ENCODE results near the gene MAPK8. TPM values are rescaled to one million over a fixed set of nuclear protein-coding genes. Genes with fewer than 3 reads are reported as not detected.

The MAPK8 gene
- total RNA-seq, 1 donor from 2014 or later, result 46.9 TPM

DNA sequence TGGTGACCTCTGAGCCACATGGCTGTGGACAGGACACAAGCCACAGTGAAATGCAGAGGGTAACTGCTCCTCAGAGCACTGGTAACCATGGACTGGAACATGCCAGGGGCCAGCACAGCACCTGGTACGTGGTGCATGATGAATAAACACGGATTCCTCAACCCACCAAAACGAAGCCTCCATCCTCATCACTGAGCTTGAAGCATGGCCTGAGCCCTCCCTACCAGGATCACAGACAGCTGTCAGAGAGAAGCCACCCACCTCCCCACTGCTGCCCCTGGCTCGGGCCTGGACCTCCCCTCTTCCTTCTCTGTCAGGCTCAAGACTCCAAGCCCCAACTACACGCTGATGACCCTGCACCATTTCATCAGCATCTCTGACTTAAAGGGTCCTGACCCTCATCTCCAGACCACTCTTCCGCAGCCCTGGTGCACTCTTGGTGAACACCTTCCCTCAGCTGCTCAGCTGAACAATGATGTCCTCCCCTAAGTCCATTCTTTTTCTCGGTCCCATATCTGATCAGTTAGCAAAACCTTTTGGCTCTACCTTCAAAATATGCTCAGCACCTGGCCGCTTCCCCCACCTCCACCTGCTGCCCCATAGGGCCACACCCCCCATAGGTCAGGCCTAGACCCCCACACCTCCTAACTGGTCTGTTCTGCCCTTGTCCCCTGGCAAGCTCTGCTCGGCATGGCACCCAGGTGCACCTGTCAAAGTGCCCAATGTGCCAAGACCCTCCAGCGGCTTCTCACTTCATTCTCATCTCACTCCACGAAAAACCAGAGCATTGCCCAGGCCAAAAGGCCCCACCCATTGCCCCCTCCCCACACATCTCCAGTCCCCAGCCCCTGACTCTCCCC is 141.1 kb downstream of the MAPK8 start:
- DNase-seq (ENCODE audit: low read depth, low spot score), result no peak

DNA sequence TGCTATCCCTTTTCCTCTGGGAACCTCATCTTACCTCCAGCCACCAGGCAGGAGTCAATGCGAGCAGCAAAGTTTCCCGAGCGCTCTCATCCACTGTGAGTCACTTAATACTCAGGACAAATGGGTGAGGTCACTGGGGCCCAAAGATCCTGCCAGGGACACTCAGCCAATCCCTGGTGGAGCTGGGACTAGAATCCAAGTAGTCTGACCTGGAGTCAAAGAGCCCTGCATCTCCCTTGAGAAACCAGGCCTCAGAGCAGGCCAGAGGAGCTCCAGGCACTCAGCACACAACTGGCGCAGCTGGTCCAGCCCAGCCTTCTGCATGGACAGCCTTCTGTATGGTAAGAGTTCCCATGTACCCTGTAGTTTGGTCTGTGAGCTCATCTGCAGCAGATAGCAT is 142.3 kb downstream of the MAPK8 start:
- DNase-seq (ENCODE audit: low read depth, low spot score), result no peak

DNA sequence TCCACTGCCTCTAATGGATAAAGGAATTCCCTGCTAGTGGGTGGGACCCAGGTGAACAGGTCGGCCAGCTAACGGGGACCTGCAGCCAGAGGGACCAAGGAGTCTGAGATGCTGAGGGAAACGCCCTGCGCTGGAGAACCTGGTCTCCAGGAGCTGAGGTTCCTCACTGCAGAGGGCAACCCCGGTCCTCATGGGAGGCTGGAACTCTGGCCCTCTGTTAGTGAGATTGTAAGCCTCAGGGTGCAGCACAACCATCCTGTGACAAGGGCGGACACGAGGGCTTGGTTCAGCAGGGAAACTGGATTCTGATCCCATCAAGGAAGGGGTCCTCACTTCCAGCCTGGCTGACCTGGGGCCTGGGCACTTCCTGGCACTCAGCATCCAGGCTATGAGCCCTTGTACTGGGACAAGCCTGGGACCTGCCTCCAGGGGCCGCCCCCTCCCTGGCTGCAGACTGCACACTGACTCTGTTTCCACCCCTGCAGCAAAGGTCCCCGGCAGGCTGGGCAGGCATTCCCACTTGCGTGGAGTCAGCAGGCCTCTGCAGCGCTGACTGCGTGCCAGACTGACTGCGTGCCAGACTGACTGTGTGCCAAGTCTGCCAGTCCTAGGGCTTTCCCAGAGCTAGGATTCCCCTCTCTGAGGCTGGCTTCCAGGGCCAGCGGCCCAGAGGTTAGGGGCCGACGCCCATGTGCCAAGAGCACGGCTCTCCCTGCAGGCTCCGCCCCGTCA is 143.2 kb downstream of the MAPK8 start:
- no peak for DNase-seq (ENCODE audit: low read depth, low spot score)

DNA sequence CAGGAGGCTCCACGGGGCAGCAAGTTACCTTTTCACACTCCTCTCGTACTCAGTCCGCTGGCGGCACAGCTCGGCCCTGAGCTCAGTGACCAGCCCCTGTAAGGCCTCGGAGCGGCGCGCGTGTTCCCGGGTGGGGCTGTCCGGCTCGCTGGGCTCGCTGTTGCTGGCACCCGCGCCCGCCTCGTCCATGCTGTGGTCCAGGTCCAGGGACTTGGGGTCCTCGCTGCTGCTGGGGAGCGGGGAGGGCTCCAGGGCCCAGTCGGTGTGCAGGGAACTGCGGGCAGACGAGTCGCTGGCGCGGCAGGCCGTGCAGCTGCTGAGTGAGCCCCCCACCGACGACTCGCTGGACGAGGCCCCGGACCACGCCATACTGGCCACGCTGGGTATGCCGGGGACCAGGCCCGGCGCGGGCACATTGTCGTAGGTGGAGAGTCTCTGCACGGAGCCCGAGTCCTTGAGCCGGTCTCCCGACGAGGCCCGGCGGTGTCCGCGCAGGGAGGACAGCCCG is 143.8 kb downstream of the MAPK8 start:
- no peak for DNase-seq (ENCODE audit: low read depth, low spot score)

DNA sequence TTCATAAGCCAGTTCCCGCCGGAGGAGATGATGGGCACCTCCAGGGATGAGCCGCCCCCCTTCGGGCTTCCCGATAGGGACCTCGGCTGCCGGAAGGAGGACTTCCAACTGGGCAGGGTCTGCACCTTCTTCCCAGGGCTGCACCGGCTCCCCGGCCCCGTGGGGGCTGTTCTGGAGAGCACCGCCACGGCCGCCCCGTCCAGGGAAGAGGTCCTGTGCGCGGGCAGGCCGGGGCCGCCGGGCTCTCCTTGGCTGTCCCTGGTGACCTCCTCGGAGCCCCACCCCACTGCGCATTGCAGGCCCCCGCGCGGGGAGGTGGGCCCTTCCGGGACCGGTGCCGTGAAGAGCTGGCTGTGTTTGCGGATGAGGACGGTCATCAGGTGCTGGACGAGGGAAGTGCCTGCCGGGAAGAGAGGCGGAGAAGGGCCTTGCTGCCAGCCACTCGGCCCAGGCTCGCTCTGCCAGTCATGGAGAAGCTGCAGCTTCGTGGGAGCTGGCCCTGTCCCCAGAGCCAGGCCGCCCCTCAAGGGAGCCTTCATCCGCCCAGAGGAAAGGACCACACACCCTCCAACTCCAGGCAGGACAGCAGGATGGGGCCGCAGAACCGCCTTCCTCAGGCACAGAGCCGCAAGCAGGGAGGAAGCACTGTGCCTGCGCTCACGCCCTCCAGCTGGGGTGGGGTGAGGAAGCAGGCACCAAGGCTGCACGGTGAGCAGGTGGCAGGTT is 144.4 kb downstream of the MAPK8 start:
- DNase-seq (ENCODE audit: low read depth, low spot score), result no peak

DNA sequence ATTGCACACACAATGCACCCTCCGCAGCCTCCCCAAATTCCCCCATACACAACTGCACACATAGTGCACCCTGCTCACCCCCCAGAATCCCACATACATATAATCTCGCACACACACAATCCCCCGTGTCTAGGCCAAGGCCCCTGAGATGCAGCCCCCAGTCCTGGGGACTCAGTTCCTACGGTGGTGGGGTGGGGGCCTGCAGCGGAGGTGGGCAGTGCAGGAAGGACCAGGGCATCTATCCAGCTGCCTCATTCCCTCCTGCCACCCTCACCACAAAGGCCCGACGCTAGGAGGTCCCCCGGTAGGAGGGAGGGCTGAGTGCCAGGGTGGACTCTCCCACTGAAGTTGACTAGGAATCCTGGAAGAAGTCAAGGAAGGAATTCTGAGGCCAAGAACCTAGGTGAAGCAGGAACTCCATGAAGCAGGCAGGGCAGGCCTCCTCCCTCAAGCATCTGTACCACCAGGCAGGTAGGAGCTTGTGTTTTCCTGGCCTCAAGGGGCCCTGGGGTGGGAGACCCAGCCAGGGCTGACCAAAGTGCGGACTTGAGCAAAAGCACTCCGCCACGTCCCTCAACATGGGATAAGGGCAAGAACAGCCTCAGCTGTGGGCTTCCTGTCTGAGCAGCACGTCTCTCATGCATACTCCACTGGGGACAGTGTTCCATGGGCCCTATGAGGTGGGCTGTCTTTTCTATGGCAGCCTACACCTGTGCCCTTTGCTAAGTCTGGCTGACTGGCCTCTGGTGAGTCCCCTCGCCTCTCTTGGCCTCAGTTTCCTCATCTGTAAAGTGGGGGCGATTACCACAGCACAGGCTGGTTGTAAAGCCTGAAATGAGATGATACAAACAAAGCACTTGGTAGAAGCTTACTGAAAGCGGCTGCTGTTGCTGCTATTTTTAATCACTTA is 145.7 kb downstream of the MAPK8 start:
- no peak for DNase-seq (ENCODE audit: low read depth, low spot score)

DNA sequence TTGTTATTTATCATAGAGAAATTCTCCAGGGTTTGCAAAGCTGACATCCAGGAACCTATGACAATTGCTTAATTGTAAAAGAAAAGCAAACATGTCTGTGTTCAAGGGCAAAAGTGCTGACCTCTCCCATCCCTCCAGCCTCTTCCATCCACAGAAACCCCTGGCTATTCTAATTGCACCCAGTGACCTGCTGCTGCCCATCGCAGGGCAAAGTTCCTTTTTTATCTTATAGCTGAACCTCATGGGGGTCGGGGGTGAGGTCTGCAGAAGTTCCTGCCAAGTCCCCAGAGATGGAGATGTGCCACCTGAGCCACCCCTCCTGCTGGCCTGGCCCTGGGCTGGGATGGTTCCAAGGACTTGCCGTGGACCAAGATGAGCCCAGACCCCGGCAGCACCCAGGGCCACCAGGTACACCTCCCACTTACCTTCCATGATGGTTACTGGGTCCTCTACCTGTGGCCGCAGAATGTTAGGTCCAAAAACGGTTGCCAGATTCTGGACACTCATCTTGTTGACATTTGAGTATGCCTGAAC is 146.5 kb downstream of the MAPK8 start:
- no peak for DNase-seq (ENCODE audit: low read depth, low spot score)

DNA sequence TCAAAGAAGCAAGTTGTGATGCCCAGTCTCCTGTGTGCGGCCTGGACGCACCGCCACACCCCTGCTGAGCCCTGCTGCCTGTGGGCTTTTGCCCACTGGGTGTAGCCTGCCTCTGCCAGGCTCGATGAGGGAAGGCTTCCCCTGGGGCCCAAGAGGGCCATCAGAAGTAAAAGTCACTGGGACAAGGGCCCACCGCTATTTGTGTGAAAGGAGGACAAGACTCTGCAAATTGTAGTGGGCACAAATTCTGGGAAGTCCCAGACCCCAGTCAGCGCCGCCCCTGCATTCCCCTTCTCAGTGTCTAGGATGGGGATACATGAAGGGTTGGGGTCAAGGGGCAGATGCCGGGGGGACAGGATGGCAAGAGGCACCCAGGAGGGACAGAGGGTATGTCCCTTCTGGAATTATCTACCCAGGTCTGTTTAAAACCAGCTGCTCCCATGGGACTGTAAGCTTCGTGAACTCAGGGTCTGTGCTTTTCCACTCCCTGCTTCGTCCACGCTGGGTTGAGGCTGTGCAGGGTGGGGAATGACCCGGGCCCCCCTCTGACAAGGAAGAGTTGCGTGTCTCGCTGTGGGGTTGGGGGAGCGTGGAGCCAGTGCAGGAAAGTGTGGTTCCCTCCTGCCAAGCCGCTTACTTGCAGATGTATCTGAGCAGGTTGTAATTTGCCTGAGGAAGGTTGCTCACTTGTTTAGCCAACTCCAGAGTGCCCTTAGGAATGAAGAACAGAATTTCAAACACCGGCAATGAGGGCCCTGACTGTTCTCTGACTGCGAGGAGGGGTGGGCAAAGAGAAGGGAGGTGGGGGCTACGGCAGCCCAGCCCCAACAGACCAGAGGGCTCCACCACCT is 147.2 kb downstream of the MAPK8 start:
- DNase-seq (ENCODE audit: low read depth, low spot score), result no peak

DNA sequence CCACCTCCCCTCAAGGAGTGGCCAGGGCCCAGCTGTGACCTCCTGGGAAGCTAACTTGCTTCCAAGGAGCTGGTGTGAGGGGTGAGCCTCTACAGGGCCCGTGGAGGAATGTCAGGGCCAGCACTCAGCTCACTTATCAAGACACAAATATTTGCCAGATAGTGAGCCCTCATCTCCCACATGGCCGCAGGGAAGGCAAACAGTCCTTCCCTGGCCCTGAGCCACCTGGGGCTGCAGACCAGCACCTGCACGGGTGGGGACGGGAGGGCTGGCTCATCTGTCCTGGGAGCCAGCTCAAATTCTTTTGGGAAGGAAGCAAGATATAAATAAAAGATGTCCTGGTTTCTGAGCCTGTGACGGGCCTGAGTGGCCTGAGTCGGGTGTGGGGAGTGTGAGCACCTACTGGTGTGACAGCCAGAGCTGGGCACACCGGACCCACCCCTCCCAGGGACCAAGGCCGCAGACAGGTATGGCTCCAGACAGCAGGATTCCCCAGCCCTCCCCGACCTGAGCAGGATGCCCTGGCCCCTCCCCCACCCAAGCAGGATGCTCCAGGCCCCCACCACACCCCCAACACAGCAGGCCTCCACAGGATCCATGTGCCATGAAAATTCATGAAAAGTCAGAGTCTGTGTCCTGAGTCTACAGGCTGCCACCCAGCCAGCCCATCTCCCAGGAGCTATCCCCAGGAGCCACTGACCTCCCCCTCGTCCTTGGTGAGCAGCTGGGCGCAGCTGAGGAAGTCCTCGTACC is 148.0 kb downstream of the MAPK8 start:
- DNase-seq (ENCODE audit: low read depth, low spot score), result no peak

DNA sequence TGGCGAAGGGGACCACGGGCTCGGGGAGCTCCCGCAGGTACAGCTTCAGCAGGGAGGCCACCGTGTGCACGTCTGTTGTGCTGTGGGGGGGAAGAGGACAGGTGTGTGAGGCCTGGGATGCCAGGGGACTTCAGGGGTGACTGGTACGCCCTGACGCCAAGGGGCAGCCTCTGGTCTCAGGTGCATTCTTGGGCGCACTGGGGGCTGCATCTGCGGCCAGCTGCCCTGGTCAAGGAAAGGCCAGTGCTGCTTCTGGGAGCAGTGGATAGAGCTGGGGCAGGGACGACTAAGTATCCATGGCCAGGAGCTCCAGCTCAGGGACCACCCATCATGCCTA is 148.5 kb downstream of the MAPK8 start:
- no peak for DNase-seq (ENCODE audit: low read depth, low spot score)

DNA sequence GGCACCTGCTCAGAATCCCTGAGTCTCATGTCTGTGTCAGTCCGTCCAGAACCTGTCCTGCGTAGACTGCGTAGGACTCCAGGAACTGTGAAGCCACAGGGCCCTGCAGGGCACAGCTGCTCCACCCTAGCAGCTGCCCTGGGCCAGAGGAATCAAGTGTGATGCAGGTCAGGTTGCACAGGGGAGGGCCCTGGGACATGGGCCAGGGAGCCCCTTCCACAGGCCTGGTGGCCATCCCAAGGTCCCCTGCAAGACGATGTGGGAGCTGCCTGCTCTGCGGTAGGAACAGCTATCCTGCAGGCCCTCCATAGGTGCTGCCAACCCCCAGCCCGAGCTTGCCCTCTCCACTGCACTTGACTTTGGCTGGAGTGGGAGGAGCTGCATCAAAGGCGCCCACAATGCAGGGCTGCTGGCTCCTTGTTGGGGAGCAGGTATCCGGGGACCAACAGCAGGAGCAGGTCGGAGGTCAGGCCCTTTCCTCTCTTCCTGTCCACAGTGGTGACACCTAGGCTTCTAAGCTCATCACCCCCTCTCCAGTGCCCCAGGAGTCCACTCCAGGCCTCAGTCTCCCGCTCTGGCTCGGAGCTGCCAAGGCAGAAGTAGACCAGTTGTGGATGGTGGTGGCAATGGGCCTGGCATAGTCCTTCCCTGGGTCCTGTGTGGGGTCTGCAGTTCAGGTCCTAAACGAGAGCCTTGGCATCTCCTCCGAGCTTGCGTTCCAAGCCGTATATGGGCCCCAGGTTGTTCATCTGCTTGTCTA is 149.1 kb downstream of the MAPK8 start:
- no peak for DNase-seq (ENCODE audit: low read depth, low spot score)

DNA sequence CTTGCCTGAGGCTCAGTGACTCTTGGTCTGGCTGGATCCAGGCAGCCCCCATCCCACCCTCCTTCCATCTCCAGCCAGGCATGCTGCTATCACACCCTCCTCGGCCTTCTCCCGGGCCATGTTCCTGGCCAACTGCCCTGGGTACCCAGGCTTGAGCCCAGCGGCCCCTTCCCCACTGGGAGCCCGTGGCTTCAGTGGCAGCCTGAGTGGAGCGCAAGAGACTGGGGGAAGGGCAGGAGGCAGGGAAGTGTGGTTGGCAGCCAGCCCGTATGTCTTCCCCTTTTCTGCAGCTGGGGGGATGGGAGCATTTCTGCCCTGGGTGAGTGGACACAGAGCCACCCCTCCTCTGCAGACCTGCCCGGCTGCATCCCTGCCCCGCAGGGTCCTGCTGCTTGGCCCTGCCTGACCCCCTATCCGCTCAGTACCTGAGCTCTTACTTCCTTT is 149.9 kb downstream of the MAPK8 start:
- no peak for DNase-seq (ENCODE audit: low read depth, low spot score)

DNA sequence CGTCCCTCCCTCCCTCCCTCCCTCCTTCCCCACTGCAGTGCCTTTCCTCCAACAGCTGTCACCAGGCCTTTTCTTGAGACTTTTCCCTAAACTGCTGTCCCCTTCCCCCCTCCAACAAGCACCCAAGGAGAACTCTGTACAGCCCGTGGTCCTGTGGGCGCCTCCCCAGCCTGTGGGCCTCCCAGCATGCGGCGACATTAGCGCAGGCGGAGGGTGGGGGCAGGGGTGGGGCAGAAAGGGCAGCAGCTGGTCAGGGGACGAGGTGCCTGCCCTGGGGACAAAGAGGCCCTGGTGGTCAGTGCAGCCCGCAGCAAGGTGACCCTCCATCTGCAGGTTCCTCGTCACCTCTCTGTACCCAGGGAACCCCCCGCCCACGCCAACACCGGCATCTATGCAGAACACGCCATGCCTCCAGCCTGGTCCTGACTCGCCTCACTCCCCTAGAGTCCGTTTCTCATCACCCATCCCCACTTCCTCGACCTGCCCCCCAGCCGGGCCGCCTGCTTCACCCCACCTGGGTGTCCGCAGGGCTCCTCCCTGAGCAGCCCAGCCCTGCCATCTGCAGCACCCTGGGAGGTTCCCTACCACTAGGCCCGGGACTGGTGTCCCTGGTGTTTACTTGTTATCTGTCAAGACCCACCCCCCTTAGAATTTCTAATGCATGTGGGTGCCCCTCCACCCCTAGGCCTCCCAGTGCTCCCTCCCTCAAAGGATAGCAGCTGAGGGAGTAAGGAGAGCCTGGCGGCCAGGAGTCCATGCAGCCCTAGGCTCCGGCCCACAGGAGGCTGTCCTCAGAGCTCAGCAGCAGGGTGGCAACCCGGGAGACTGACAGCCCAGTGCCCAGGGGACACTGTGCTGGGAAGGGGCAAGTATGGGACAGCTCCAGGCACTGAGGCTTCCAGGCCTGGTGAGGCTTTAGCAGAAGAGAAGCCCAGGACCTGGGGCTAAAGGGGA is 150.6 kb downstream of the MAPK8 start:
- no peak for DNase-seq (ENCODE audit: low read depth, low spot score)

DNA sequence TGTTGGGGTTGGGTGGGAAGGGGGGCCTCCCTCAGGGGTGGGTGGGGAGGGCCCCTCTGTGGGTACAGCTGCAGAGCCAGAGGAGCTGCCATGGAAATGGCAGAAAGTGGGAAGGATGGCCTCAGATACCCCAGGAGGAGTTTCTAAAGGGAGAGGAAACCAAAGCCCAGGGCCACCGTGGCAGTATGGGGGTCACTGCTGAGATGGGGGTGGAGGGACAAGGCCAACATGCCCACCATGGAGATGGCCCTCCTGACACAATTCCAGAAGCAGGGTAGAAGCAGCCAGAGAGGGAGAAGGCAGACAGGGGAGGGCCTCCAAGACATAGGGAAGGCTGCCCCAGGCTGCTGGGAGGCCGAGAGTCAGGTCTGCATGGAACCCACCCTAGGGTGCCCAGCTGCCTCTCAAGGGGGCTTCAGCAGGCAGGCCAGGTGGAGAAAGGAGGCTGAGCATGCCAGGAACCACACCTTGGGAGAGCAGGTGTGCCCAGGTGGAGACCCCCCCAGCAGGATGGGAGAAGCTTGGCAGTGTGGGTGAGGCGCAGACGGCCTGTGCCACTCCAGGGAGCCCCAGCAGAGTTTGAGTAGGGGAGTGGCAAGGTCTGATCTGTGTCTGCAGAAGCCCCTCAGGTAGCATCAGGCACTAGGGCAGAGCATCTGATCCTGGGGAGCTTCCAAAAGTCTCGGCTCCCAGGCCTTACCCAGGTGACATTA is 151.6 kb downstream of the MAPK8 start:
- DNase-seq (ENCODE audit: low read depth, low spot score), result no peak

DNA sequence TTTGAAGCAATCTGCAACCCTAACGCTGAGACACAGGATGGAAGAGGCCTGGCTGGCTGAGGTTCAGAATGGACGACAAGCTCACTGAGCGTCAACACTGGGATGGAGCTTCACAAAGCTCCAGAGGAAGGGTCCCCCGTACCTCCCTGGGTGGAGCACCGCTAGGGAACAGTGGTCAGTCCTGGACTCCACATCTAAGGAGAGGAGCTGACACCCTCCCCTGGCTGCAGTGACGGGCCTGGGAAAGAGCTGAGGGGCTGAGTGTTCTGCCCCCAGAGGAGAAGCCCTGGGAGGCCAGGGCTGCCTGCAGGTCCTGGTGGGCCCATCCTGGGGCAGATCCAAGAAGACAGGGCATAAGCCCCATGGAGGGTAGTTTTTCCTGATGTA is 152.2 kb downstream of the MAPK8 start:
- DNase-seq (ENCODE audit: low read depth, low spot score), result no peak

All from pulmonary artery endothelial cell (primary cell).